LHCN-M2 (cell line): ENCODE results near the gene GTF2A1. TPM values are rescaled to one million over a fixed set of nuclear protein-coding genes. Genes with fewer than 3 reads are reported as not detected.
"Not testable (repeated sequence)": the region's sequence is repeated elsewhere in the genome, so short reads cannot be mapped to it uniquely, and the experiment has no call there.

Experiments used
- DNase-seq: peaks from one replicate; pipeline ENCODE4 v3.0.0-alpha.2; 2012; ENCODE audit warnings: low read depth
- polyA plus RNA-seq: library from polyadenylated mRNA; unstranded; fragments of >200 nt; gene quantifications from one replicate; pipeline ENCODE4 v1.2.1, GENCODE V29; 2012; ENCODE audit warnings: missing spikeins
- total RNA-seq: library from RNA; depleted of rRNA; stranded (reverse); fragments of >200 nt; gene quantifications from 2 replicates; pipeline ENCODE4 v1.2.3, GENCODE V29; 2014; rRNA removed

GTF2A1 gene
- 21.4 and 30.2 TPM in 2 replicates for total RNA-seq
- 9.5 TPM for polyA plus RNA-seq

GRCh38 chr14:81220830-81221578 lies at the start of gene GTF2A1:
Gene GTF2A1, minus strand, starts transcription at chr14:81220959. Its CDS starts 441 bp downstream, at chr14:81220518.
- DNase-seq = peak; percentile 94

- no peak for DNase-seq
These were observed 49.2 kb upstream of the GTF2A1 start for GRCh38 chr14:81269979-81270375.

- DNase-seq = peak; percentile 76
These were observed 48.6 kb upstream of the GTF2A1 start for GRCh38 chr14:81269100-81269978.

GRCh38 chr14:81268016-81268416 lies 47.3 kb upstream of the GTF2A1 start:
- no peak for DNase-seq

GRCh38 chr14:81265636-81266169 lies 44.9 kb upstream of the GTF2A1 start:
- DNase-seq = no peak

GRCh38 chr14:81264671-81265070 lies 43.9 kb upstream of the GTF2A1 start:
- DNase-seq = no peak

- no peak for DNase-seq
These were observed 43.1 kb upstream of the GTF2A1 start for GRCh38 chr14:81263777-81264410.

- peak; percentile 22 for DNase-seq
These were observed 40.4 kb upstream of the GTF2A1 start for GRCh38 chr14:81261176-81261575.

GRCh38 chr14:81260732-81261131 lies 40.0 kb upstream of the GTF2A1 start:
- no peak for DNase-seq

GRCh38 chr14:81256289-81256960 lies 35.7 kb upstream of the GTF2A1 start:
- DNase-seq = no peak

- DNase-seq = no peak
These were observed 31.5 kb upstream of the GTF2A1 start for GRCh38 chr14:81252278-81252677.

GRCh38 chr14:81247271-81247766 lies 26.6 kb upstream of the GTF2A1 start:
- peak; percentile 92 for DNase-seq

GRCh38 chr14:81246461-81247270 lies 25.9 kb upstream of the GTF2A1 start:
- DNase-seq = peak; percentile 99

- DNase-seq = peak; percentile 18
These were observed 25.0 kb upstream of the GTF2A1 start for GRCh38 chr14:81245771-81246170.

- DNase-seq = not testable (repeated sequence)
These were observed 23.7 kb upstream of the GTF2A1 start for GRCh38 chr14:81244431-81244830.

GRCh38 chr14:81243499-81243898 lies 22.7 kb upstream of the GTF2A1 start:
- no peak for DNase-seq

GRCh38 chr14:81236849-81237248 lies 16.1 kb upstream of the GTF2A1 start:
- DNase-seq = not testable (repeated sequence)

GRCh38 chr14:81236138-81236537 lies 15.4 kb upstream of the GTF2A1 start:
- DNase-seq = no peak

- DNase-seq = no peak
These were observed 14.3 kb upstream of the GTF2A1 start for GRCh38 chr14:81235096-81235495.

- DNase-seq = peak; percentile 51
These were observed 13.5 kb upstream of the GTF2A1 start for GRCh38 chr14:81234278-81234677.
